ENCODE data around the gene METTL5. TPM values are rescaled to one million over a fixed set of nuclear protein-coding genes. Genes with fewer than 3 reads are reported as not detected.
"Not testable (repeated sequence)": the region's sequence is repeated elsewhere in the genome, so short reads cannot be mapped to it uniquely, and the experiment has no call there.

The METTL5 gene
- polyA plus RNA-seq, 1 donor from 2014 or later = 73.8 TPM

DNA sequence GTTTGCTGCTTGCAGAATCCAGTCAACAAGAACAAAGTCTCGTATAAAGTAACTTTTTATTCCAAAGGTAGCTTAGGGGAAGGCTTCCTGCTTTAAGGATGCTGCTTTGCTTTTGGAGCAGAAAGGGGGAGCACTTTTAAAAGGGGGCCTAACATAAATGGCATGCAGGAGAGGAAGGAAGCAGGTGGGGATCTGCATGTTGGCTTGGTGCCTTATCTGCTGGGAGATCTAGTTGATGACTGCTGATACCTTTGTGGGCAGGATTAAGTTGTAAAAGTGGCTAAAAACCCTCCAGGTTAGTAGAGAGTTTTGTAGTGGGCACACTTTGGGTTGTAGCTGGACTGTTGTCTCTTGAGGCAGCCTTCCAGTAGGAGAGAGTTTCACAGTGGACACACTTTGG lies 25.0 kb upstream of the METTL5 start:
- H3K27ac ChIP-seq (ENCODE audit: low read length) = no peak overlapping the region
- TF ChIP-seq TAF1 (IDR thresholded peaks at IDR 0.05; ENCODE audit: low read depth) (no peak), EP300 (conservative IDR thresholded peaks at IDR 0.05; ENCODE audit: poor library complexity, severe bottlenecking) (no peak), POLR2AphosphoS5 (IDR thresholded peaks at IDR 0.05) (no peak)
- TF ChIP-seq, protein P1, sequence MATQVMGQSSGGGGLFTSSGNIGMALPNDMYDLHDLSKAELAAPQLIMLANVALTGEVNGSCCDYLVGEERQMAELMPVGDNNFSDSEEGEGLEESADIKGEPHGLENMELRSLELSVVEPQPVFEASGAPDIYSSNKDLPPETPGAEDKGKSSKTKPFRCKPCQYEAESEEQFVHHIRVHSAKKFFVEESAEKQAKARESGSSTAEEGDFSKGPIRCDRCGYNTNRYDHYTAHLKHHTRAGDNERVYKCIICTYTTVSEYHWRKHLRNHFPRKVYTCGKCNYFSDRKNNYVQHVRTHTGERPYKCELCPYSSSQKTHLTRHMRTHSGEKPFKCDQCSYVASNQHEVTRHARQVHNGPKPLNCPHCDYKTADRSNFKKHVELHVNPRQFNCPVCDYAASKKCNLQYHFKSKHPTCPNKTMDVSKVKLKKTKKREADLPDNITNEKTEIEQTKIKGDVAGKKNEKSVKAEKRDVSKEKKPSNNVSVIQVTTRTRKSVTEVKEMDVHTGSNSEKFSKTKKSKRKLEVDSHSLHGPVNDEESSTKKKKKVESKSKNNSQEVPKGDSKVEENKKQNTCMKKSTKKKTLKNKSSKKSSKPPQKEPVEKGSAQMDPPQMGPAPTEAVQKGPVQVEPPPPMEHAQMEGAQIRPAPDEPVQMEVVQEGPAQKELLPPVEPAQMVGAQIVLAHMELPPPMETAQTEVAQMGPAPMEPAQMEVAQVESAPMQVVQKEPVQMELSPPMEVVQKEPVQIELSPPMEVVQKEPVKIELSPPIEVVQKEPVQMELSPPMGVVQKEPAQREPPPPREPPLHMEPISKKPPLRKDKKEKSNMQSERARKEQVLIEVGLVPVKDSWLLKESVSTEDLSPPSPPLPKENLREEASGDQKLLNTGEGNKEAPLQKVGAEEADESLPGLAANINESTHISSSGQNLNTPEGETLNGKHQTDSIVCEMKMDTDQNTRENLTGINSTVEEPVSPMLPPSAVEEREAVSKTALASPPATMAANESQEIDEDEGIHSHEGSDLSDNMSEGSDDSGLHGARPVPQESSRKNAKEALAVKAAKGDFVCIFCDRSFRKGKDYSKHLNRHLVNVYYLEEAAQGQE (IDR thresholded peaks at IDR 0.05; ENCODE audit: borderline replicate concordance) = no peak
- no peak overlapping the region for H3K4me2 ChIP-seq (ENCODE audit: low read length)
- no peak overlapping the region for H2AFZ ChIP-seq (ENCODE audit: low read depth, low read length)
- H3K9me2 ChIP-seq (ENCODE audit: insufficient read depth, low read length) = no peaks in the 10 kb centered on the region
- H3K9me3 ChIP-seq (ENCODE audit: low read length) = no peaks in the 10 kb centered on the region
- no peaks in the 10 kb centered on the region for H3K36me3 ChIP-seq (ENCODE audit: insufficient read depth, low read length)
- H3K27me3 ChIP-seq (ENCODE audit: insufficient read depth, low read depth, low read length) = no peaks in the 10 kb centered on the region
- no peak overlapping the region for H3K9ac ChIP-seq (ENCODE audit: low read length)
- peaks cover 21% of the 10 kb centered on the region for H3K79me2 ChIP-seq (replicated peaks; ENCODE audit: insufficient read depth, low read length)
- no peak overlapping the region for H3K4me3 ChIP-seq (ENCODE audit: low read length)
- no peaks in the 10 kb centered on the region for H3F3A ChIP-seq (ENCODE audit: insufficient read depth, low read length, poor library complexity, severe bottlenecking)
- no peaks in the 10 kb centered on the region for H4K20me1 ChIP-seq (ENCODE audit: insufficient read depth)

DNA sequence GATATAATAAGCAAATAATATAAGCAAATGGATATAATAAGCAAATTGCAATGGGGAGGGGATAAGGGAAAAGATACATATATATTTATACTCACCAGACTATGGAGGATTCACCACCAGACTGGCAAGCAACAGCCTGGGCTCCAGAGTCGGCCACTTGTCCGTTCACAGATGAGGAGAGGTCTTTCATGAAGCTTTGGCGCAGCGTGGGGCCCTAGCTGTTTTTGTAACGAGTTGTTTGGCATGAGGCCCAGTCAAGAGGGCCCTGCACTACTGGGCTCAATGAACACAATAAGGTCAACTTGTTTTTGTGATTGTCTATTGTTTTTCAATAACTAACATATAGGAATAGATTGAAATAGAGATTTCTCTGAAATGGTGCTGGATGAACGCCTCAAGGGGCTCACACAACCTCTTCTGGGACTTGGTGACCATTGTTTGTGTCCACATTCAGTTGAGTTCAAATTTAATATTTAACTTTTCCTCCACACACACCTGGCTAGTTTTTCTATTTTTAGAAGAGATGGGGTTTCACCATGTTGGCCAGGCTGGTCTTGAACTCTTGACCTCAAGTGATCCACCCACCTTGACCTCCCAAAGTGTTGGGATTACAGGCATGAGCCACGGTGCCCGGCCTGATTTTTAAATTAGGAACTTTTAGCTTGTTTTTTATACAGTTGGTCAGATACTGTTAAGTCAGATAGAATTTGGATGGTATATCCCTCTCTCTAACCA lies 24.4 kb upstream of the METTL5 start:
- H2AFZ ChIP-seq (ENCODE audit: low read depth, low read length); H3K9me3 ChIP-seq (ENCODE audit: low read length); H3K9me2 ChIP-seq (ENCODE audit: insufficient read depth, low read length); H3K4me2 ChIP-seq (ENCODE audit: low read length); H4K20me1 ChIP-seq (ENCODE audit: insufficient read depth); H3K36me3 ChIP-seq (ENCODE audit: insufficient read depth, low read length); H3K27ac ChIP-seq (ENCODE audit: low read length); H3F3A ChIP-seq (ENCODE audit: insufficient read depth, low read length, poor library complexity, severe bottlenecking); H3K9ac ChIP-seq (ENCODE audit: low read length); H3K4me3 ChIP-seq (ENCODE audit: low read length); H3K27me3 ChIP-seq (ENCODE audit: insufficient read depth, low read depth, low read length): not testable (repeated sequence)
- H3K79me2 ChIP-seq (replicated peaks; ENCODE audit: insufficient read depth, low read length) = peaks cover 21% of the 10 kb centered on the region

DNA sequence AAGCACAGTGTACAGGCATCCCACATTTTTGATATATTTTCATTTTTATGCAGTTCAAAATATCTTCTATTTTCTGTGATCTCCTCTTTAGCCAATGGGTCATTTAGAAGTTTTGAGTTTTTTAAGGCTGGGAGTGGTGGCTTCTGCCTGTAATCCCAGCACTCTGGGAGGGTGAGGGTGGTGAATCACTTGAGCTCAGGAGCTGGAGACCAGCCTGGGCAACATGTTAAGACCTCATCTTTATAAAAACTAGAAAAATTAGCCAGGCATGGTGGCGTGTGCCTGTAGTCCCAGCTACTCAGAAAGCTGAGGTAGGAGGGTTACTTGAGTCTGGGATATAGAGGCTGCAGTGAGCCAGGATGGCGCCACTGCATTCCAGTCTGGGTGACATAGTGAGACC lies 20.3 kb upstream of the METTL5 start:
- no peaks in the 10 kb centered on the region for H3K27me3 ChIP-seq (ENCODE audit: insufficient read depth, low read depth, low read length)
- H4K20me1 ChIP-seq (ENCODE audit: insufficient read depth) = no peaks in the 10 kb centered on the region
- TF ChIP-seq POLR2AphosphoS5 (IDR thresholded peaks at IDR 0.05) (no peak), RAD21 (conservative IDR thresholded peaks at IDR 0.05) (no peak), MXI1 (conservative IDR thresholded peaks at IDR 0.05; ENCODE audit: poor library complexity, severe bottlenecking) (no peak), EP300 (conservative IDR thresholded peaks at IDR 0.05; ENCODE audit: poor library complexity, severe bottlenecking) (no peak), SMC3 (conservative IDR thresholded peaks at IDR 0.05; ENCODE audit: poor library complexity) (no peak), EZH2 (IDR thresholded peaks at IDR 0.05; ENCODE audit: borderline replicate concordance, insufficient read depth, low read length, poor library complexity, severe bottlenecking) (no peak), TAF1 (IDR thresholded peaks at IDR 0.05; ENCODE audit: low read depth) (no peak)
- TF ChIP-seq, protein P2, sequence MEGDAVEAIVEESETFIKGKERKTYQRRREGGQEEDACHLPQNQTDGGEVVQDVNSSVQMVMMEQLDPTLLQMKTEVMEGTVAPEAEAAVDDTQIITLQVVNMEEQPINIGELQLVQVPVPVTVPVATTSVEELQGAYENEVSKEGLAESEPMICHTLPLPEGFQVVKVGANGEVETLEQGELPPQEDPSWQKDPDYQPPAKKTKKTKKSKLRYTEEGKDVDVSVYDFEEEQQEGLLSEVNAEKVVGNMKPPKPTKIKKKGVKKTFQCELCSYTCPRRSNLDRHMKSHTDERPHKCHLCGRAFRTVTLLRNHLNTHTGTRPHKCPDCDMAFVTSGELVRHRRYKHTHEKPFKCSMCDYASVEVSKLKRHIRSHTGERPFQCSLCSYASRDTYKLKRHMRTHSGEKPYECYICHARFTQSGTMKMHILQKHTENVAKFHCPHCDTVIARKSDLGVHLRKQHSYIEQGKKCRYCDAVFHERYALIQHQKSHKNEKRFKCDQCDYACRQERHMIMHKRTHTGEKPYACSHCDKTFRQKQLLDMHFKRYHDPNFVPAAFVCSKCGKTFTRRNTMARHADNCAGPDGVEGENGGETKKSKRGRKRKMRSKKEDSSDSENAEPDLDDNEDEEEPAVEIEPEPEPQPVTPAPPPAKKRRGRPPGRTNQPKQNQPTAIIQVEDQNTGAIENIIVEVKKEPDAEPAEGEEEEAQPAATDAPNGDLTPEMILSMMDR (IDR thresholded peaks at IDR 0.05; ENCODE audit: poor library complexity, severe bottlenecking) = no peak
- TF ChIP-seq, protein P1 (IDR thresholded peaks at IDR 0.05; ENCODE audit: borderline replicate concordance) = no peak
- H2AFZ ChIP-seq (ENCODE audit: low read depth, low read length) = no peak overlapping the region
- H3K9ac ChIP-seq (ENCODE audit: low read length) = no peak overlapping the region
- H3K79me2 ChIP-seq (replicated peaks; ENCODE audit: insufficient read depth, low read length) = peaks cover 25% of the 10 kb centered on the region
- no peaks in the 10 kb centered on the region for H3K9me2 ChIP-seq (ENCODE audit: insufficient read depth, low read length)
- H3K27ac ChIP-seq (ENCODE audit: low read length) = no peak overlapping the region
- H3K9me3 ChIP-seq (ENCODE audit: low read length) = no peaks in the 10 kb centered on the region
- no peaks in the 10 kb centered on the region for H3K36me3 ChIP-seq (ENCODE audit: insufficient read depth, low read length)
- no peak overlapping the region for H3K4me3 ChIP-seq (ENCODE audit: low read length)
- H3K4me2 ChIP-seq (ENCODE audit: low read length) = no peak overlapping the region
- no peaks in the 10 kb centered on the region for H3F3A ChIP-seq (ENCODE audit: insufficient read depth, low read length, poor library complexity, severe bottlenecking)

DNA sequence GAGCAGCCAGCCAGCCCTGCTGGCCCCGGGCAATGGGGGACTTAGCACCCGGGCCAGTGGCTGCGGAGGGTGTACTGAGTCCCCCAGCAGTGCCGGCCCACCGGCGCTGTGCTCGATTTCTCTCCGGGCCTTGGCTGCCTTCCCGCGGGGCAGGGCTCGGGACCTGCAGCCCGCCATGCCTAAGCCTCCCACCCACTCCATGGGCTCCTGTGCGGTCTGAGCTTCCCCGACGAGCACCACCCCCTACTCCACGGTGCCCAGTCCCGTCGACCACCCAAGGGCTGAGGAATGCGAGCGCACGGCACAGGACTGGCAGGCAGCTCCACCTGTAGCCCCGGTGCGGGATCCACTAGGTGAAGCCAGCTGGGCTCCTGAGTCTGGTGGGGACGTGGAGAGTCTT lies 16.9 kb upstream of the METTL5 start:
- H3K4me3 ChIP-seq (ENCODE audit: low read length); H3K27ac ChIP-seq (ENCODE audit: low read length); H4K20me1 ChIP-seq (ENCODE audit: insufficient read depth); H3K27me3 ChIP-seq (ENCODE audit: insufficient read depth, low read depth, low read length); H3K9me3 ChIP-seq (ENCODE audit: low read length); H3K9me2 ChIP-seq (ENCODE audit: insufficient read depth, low read length); H3K36me3 ChIP-seq (ENCODE audit: insufficient read depth, low read length); H3F3A ChIP-seq (ENCODE audit: insufficient read depth, low read length, poor library complexity, severe bottlenecking); H2AFZ ChIP-seq (ENCODE audit: low read depth, low read length); H3K9ac ChIP-seq (ENCODE audit: low read length); H3K4me2 ChIP-seq (ENCODE audit: low read length): not testable (repeated sequence)
- peaks cover 18% of the 10 kb centered on the region for H3K79me2 ChIP-seq (replicated peaks; ENCODE audit: insufficient read depth, low read length)
